Measurements from ENCODE around the gene TMEM82. TPM values are rescaled to one million over a fixed set of nuclear protein-coding genes. Genes with fewer than 3 reads are reported as not detected.

Gene TMEM82
- total and polyA plus RNA-seq, 12 donors, result not detected

DNA sequence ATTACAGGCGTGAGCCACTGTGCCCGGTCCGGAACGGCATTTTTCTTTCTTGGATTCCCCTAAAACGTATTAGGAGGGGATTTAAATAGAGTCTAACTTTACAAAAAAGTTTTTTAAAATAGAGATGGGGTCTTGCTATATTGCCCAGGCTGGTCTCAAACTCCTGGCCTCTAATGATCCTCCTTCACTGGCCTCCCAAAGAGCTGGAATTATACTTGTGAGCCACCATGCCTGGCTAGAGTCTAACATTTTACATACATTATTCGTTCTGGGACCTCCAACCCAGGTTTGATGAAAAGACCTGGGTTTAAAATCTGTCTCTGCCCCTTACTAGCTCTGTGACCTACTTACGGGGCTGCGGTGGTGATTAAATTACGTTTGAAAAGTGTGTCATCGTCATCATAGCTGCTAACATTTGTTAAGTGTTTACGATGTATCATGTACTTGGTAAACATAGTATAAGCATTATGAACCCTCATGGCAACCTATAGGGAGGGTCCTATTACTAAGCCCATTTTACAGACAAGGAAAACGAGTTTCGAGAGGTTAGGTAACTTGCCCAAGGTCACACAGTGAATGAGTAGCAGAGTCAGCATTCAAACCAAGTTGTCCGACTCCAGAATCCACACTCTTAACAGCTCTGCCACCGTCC, 33.7 kb upstream of the TMEM82 start:
- no peak for DNase-seq
- Histone ChIP-seq H3K9me3 (no peaks in the 10 kb centered on the region), H3K27me3 (no peaks in the 10 kb centered on the region), H3K36me3 (peaks cover 0 to 28% (median 0%) of the 10 kb centered on the region in 9 donors), H3K4me1 (peaks cover 14 to 81% (median 59%) of the 10 kb centered on the region in 9 donors), H3K4me3 (no peak overlapping the region), H3K27ac (peak overlapping the region in 2 of 10 donors; percentile 29 to 31)
- no peak for TF ChIP-seq CTCF (IDR thresholded peaks at IDR 0.05)
- ATAC-seq, result no peak
- 83 to 94% methylated on average over 15 of the region's 15 CpGs for WGBS, 2 donors
- intact Hi-C loops (cut with DNase I), result loop anchor here in 1 of 10 donors (10.0 kb wide), 1 partner anchor 94 kb away; the partner anchor contains the start of gene DDI2

GRCh38 chr1:15709226-15709625, 33.1 kb upstream of the TMEM82 start:
- no peak for ATAC-seq
- no peaks in the 10 kb centered on the region for H3K9me3 ChIP-seq
- DNase-seq, result no peak
- H3K36me3 ChIP-seq, result peaks cover 0 to 28% (median 0%) of the 10 kb centered on the region in 9 donors
- TF ChIP-seq CTCF (IDR thresholded peaks at IDR 0.05), result no peak
- no peaks in the 10 kb centered on the region for H3K27me3 ChIP-seq
- WGBS, 2 donors, result 92 to 93% methylated on average over 4 of the region's 4 CpGs
- intact Hi-C loops (cut with DNase I), result loop anchor here in 1 of 10 donors (10.0 kb wide), 1 partner anchor 94 kb away; the partner anchor contains the start of gene DDI2
- H3K4me3 ChIP-seq, result no peak overlapping the region
- peaks cover 9 to 81% (median 59%) of the 10 kb centered on the region in 9 donors for H3K4me1 ChIP-seq
- peak overlapping the region in 2 of 10 donors; percentile 10 to 31 for H3K27ac ChIP-seq

DNA sequence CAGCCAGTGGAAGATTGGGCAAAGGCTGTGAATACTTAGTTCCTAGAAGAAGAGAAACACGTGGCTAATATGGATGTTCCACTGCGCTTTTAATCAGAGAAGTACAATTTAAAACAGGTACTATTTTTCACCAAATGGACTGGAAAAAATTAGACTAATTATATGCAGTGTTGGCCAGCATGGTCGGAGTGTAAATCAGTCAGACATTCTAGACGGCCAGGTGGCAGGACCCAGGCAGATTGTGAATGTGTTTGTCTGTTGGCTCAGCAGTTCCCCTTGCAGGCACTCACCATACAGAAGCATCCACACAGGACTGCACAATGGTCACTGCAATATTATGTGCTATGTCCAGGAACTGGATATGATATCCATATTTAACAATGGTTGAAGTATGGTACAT, 30.1 kb upstream of the TMEM82 start:
- intact Hi-C loops (cut with DNase I), result no loop called here
- Histone ChIP-seq H3K36me3 (peaks cover 0 to 21% (median 6%) of the 10 kb centered on the region in 9 donors), H3K27me3 (no peaks in the 10 kb centered on the region), H3K4me1 (peaks cover 20 to 82% (median 67%) of the 10 kb centered on the region in 9 donors), H3K27ac (peak overlapping the region in 6 of 10 donors; percentile 6 to 88 (median 72)), H3K4me3 (no peak overlapping the region), H3K9me3 (no peaks in the 10 kb centered on the region)
- WGBS, 2 donors, result 71% methylated on average over 4 of the region's 4 CpGs
- TF ChIP-seq CTCF (IDR thresholded peaks at IDR 0.05), result no peak
- ATAC-seq (no peak), DNase-seq (no peak)

GRCh38 chr1:15714406-15715136, 27.7 kb upstream of the TMEM82 start:
- H3K36me3 ChIP-seq, result peaks cover 0 to 41% (median 16%) of the 10 kb centered on the region in 9 donors
- peaks cover 20 to 88% (median 64%) of the 10 kb centered on the region in 9 donors for H3K4me1 ChIP-seq
- H3K27ac ChIP-seq, result peak overlapping the region; percentile 53 to 88 (median 75)
- no peak for TF ChIP-seq CTCF (IDR thresholded peaks at IDR 0.05)
- 23 to 38% methylated on average over 4 of the region's 4 CpGs for WGBS, 2 donors
- no peak overlapping the region for H3K4me3 ChIP-seq
- peak in 1 of 2 donors; percentile 68 for DNase-seq
- no peaks in the 10 kb centered on the region for H3K27me3 ChIP-seq
- intact Hi-C loops (cut with DNase I), result no loop called here
- ATAC-seq, result peak; percentile 73 to 89 (median 82)
- no peaks in the 10 kb centered on the region for H3K9me3 ChIP-seq

Data from heart right ventricle (tissue), 16 donors.